Upper lobe of left lung (tissue), 6 donors: ENCODE results near the gene AGAP1. TPM values are rescaled to one million over a fixed set of nuclear protein-coding genes. Genes with fewer than 3 reads are reported as not detected.

ENCODE experiments used
- ATAC-seq, 2 donors: fragments of 200-7000 bp; cut with Tn5 transposase; one replicate each; pipeline ENCODE4 v1.9.1; 2022; ENCODE audit warnings: mild to moderate bottlenecking in 2 of 2, moderate library complexity in 2 of 2; ENCODE audit not compliant: low FRiP score in 2 of 2
- DNase-seq, 2 donors: peaks; one replicate each; pipeline ENCODE4 v3.0.0-alpha.2; 2019 to 2020
- H3K27ac ChIP-seq, 4 donors: fragments of 200-600 bp; sonication (generic); one replicate each; pipeline ENCODE4 v1.5.1; 2016 to 2019
- H3K27me3 ChIP-seq, 4 donors: fragments of 200-600 bp; sonication (generic); one replicate each; pipeline ENCODE4 v1.5.1; 2017 to 2019
- H3K36me3 ChIP-seq, 4 donors: fragments of 200-600 bp; sonication (generic); one replicate each; pipeline ENCODE4 v1.5.1; 2016 to 2019
- H3K4me1 ChIP-seq, 4 donors: fragments of 200-600 bp; sonication (generic); one replicate each; pipeline ENCODE4 v1.5.1; 2018 to 2019
- H3K4me3 ChIP-seq, 4 donors: fragments of 200-600 bp; sonication (generic); one replicate each; pipeline ENCODE4 v1.5.1; 2017 to 2019; ENCODE audit warnings: mild to moderate bottlenecking in 2 of 4, moderate library complexity in 1 of 4
- H3K9me3 ChIP-seq, 4 donors: fragments of 200-600 bp; sonication (generic); one replicate each; pipeline ENCODE4 v1.5.1; 2018 to 2019
- CTCF ChIP-seq, 6 experiments: fragments of 450-650 bp in 4 of 6; fragments of 200-600 bp in 2 of 6; sonication (generic) in 2 of 6; IDR thresholded peaks; one replicate each; pipeline ENCODE4 v1.5.1; 2016 to 2019; ENCODE audit warnings: antibody characterized with exemption in 6 of 6
- EP300 ChIP-seq, 4 donors: sonication (generic); formaldehyde crosslinking; IDR thresholded peaks; one replicate each; pipeline ENCODE4 v1.5.1; 2017; ENCODE audit warnings: antibody characterized with exemption in 4 of 4, control low read depth in 2 of 4
- POLR2A ChIP-seq, 4 donors: fragments of 450-650 bp; IDR thresholded peaks; one replicate each; pipeline ENCODE4 v1.5.1; 2016 to 2017; ENCODE audit warnings: antibody characterized with exemption in 4 of 4, mild to moderate bottlenecking in 2 of 4
- POLR2AphosphoS5 ChIP-seq, 2 donors: sonication (generic); formaldehyde crosslinking; IDR thresholded peaks; one replicate each; pipeline ENCODE4 v1.5.1; 2017; ENCODE audit warnings: antibody characterized with exemption in 2 of 2
- WGBS, 2 donors: methylation state at CpG; one replicate each; pipeline ENCODE4 v1.1.5; 2017 to 2018; 5-methylcytosine and 5-hydroxymethylcytosine counted together
- total RNA-seq, 6 donors: library from RNA; depleted of rRNA in 4 of 6; stranded (reverse); fragments of >200 nt in 4 of 6; gene quantifications; one replicate each; pipeline versions ENCODE4 v1.1.0 to v1.2.1, GENCODE V29; 2016 to 2021
- donor health status: DM: no; HTN: no; CAD: no; lungs with moderate emphysema.
- donor health status: DM: no; HTN: yes; CAD: no; lungs with severe emphysema.

AGAP1 gene
- total RNA-seq, 6 donors from 2014 or later = 25.5 to 45.1 (median 30.7) TPM

GRCh38 chr2:235513984-235514626 is 20.3 kb downstream of the AGAP1 start:
- WGBS, 2 donors = 77 to 87% methylated on average over 13 to 14 of the region's 14 CpGs

GRCh38 chr2:235514627-235515363 is 21.0 kb downstream of the AGAP1 start:
- no peaks in the 10 kb centered on the region for H3K9me3 ChIP-seq
- H3K27ac ChIP-seq = peak overlapping the region in 2 of 4 donors; percentile 23 to 56
- no peaks in the 10 kb centered on the region for H3K27me3 ChIP-seq
- no peaks in the 10 kb centered on the region for H3K36me3 ChIP-seq
- WGBS, 2 donors = 85 to 94% methylated on average over 6 to 10 of the region's 10 CpGs
- ATAC-seq (peak in 1 of 2 donors; percentile 7), DNase-seq (no peak)
- no peak overlapping the region for H3K4me3 ChIP-seq
- H3K4me1 ChIP-seq = peaks cover 13 to 37% (median 24%) of the 10 kb centered on the region in 4 donors
- TF ChIP-seq POLR2AphosphoS5 (IDR thresholded peaks at IDR 0.05) (no peak), CTCF (IDR thresholded peaks at IDR 0.05) (peak in 1 of 6 experiments; percentile 28)

More at GRCh38 chr2:235513984-235514626, 20.3 kb downstream of the AGAP1 start:
- peaks cover 13 to 42% (median 24%) of the 10 kb centered on the region in 4 donors for H3K4me1 ChIP-seq
- H3K27me3 ChIP-seq = no peaks in the 10 kb centered on the region
- ATAC-seq (peak; percentile 3 to 5), DNase-seq (peak; percentile 40 to 44)
- TF ChIP-seq EP300 (IDR thresholded peaks at IDR 0.05) = no peak
- no peak for TF ChIP-seq POLR2A (IDR thresholded peaks at IDR 0.05)
- no peak for TF ChIP-seq POLR2AphosphoS5 (IDR thresholded peaks at IDR 0.05)
- TF ChIP-seq CTCF (IDR thresholded peaks at IDR 0.05) = no peak
- no peaks in the 10 kb centered on the region for H3K36me3 ChIP-seq
- no peak overlapping the region for H3K4me3 ChIP-seq
- peak overlapping the region in 2 of 4 donors; percentile 23 to 56 for H3K27ac ChIP-seq
- H3K9me3 ChIP-seq = no peaks in the 10 kb centered on the region

- H3K4me3 ChIP-seq = no peak overlapping the region
- no peaks in the 10 kb centered on the region for H3K36me3 ChIP-seq
- no peak overlapping the region for H3K27ac ChIP-seq
- WGBS, 2 donors = 93 to 94% methylated on average over 7 of the region's 7 CpGs
- DNase-seq (no peak), ATAC-seq (no peak)
- no peaks in the 10 kb centered on the region for H3K9me3 ChIP-seq
- peaks cover 13 to 37% (median 24%) of the 10 kb centered on the region in 4 donors for H3K4me1 ChIP-seq
- TF ChIP-seq POLR2A (IDR thresholded peaks at IDR 0.05) = no peak
- no peak for TF ChIP-seq POLR2AphosphoS5 (IDR thresholded peaks at IDR 0.05)
- TF ChIP-seq CTCF (IDR thresholded peaks at IDR 0.05) = no peak
- TF ChIP-seq EP300 (IDR thresholded peaks at IDR 0.05) = no peak
- H3K27me3 ChIP-seq = no peaks in the 10 kb centered on the region
Observed at GRCh38 chr2:235515364-235515742, 21.5 kb downstream of the AGAP1 start.

- Histone ChIP-seq H3K9me3 (no peaks in the 10 kb centered on the region), H3K36me3 (no peaks in the 10 kb centered on the region), H3K27ac (no peak overlapping the region), H3K4me1 (peaks cover 13 to 35% (median 23%) of the 10 kb centered on the region in 4 donors), H3K27me3 (no peaks in the 10 kb centered on the region), H3K4me3 (no peak overlapping the region)
- WGBS, 2 donors = 94 to 97% methylated on average over 11 of the region's 11 CpGs
- no peak for TF ChIP-seq POLR2AphosphoS5 (IDR thresholded peaks at IDR 0.05)
- no peak for TF ChIP-seq CTCF (IDR thresholded peaks at IDR 0.05)
- TF ChIP-seq POLR2A (IDR thresholded peaks at IDR 0.05) = no peak
- TF ChIP-seq EP300 (IDR thresholded peaks at IDR 0.05) = no peak
- no peak for ATAC-seq
- peak in 1 of 2 donors; percentile 28 for DNase-seq
Observed at GRCh38 chr2:235515821-235516220, 22.0 kb downstream of the AGAP1 start.
